ACC112 (cell line): ENCODE results near the gene SPRED2.

ENCODE experiments used
- H2AFZ ChIP-seq: fragments of 200-600 bp; sonication (generic); one replicate; pipeline ENCODE4 v1.6.0; 2017; ENCODE audit warnings: antibody characterized with exemption, low read length; ENCODE audit not compliant: unreplicated experiment
- H3K27ac ChIP-seq: fragments of 200-600 bp; sonication (generic); 2 replicates; pipeline ENCODE4 v1.5.1; 2014; ENCODE audit warnings: low read depth, mild to moderate bottlenecking, antibody characterized with exemption, low read length, moderate library complexity
- H3K27me3 ChIP-seq: fragments of 200-600 bp; sonication (generic); 2 replicates; pipeline ENCODE4 v1.6.1; 2014; ENCODE audit warnings: mild to moderate bottlenecking, antibody characterized with exemption, low read length, moderate library complexity, mixed read lengths; ENCODE audit not compliant: insufficient read depth
- H3K36me3 ChIP-seq: fragments of 200-600 bp; sonication (generic); 2 replicates; pipeline ENCODE4 v1.6.1; 2016; ENCODE audit warnings: mild to moderate bottlenecking, antibody characterized with exemption, low read length, moderate library complexity, mixed read lengths; ENCODE audit not compliant: insufficient read depth
- H3K4me1 ChIP-seq: fragments of 200-600 bp; sonication (generic); one replicate; pipeline ENCODE4 v1.6.1; 2016; ENCODE audit warnings: low read length, mixed read lengths; ENCODE audit not compliant: insufficient read depth, unreplicated experiment, control insufficient read depth
- H3K4me3 ChIP-seq: fragments of 200-600 bp; sonication (generic); 2 replicates; pipeline ENCODE4 v1.5.1; 2014; ENCODE audit warnings: mild to moderate bottlenecking, low read depth, low read length
- H3K79me2 ChIP-seq: fragments of 200-600 bp; sonication (generic); one replicate; pipeline ENCODE4 v1.6.0; 2016; ENCODE audit warnings: low read length; ENCODE audit not compliant: control insufficient read depth, unreplicated experiment, insufficient read depth

SPRED2 gene

GRCh38 chr2:65429786-65430602 lies 2.4 kb downstream of the SPRED2 start:
- H3K4me1 ChIP-seq: peaks cover 7% of the 10 kb centered on the region
- no peaks in the 10 kb centered on the region for H3K36me3 ChIP-seq
- H3K4me3 ChIP-seq: peak overlapping the region; percentile 96
- H3K27ac ChIP-seq: no peak overlapping the region
- no peaks in the 10 kb centered on the region for H3K27me3 ChIP-seq
- no peak overlapping the region for H2AFZ ChIP-seq
- peaks cover 78% of the 10 kb centered on the region for H3K79me2 ChIP-seq

- peaks cover 93% of the 10 kb centered on the region for H3K79me2 ChIP-seq
- no peaks in the 10 kb centered on the region for H3K27me3 ChIP-seq
- H3K4me3 ChIP-seq: no peak overlapping the region
- H3K27ac ChIP-seq: no peak overlapping the region
- H2AFZ ChIP-seq: no peak overlapping the region
- peaks cover 5% of the 10 kb centered on the region for H3K4me1 ChIP-seq
- H3K36me3 ChIP-seq: no peaks in the 10 kb centered on the region
Observed at GRCh38 chr2:65427532-65427931, 4.9 kb downstream of the SPRED2 start.

DNA sequence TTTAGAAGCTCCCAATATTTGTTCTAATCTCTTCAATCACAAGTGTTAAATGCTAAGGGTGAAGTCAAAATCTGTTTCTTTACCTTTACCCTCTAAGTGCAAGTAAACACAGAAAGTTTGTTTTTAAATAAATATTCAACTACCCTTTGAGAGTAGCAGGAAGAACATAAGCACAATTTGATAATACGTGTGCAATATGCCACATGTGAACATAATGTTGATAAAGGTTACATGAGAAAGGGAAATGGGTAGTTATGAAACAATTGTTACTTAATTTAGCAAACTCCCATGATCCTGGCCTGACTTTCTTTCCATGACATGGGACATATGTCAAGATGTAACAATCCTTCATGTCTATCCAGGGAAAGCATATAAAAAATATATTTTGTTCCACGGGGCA lies 7.1 kb downstream of the SPRED2 start:
- H3K36me3 ChIP-seq: no peaks in the 10 kb centered on the region
- H3K27ac ChIP-seq: no peak overlapping the region
- peaks cover 96% of the 10 kb centered on the region for H3K79me2 ChIP-seq
- no peak overlapping the region for H3K4me3 ChIP-seq
- peaks cover 20% of the 10 kb centered on the region for H3K4me1 ChIP-seq
- no peak overlapping the region for H2AFZ ChIP-seq
- no peaks in the 10 kb centered on the region for H3K27me3 ChIP-seq

DNA sequence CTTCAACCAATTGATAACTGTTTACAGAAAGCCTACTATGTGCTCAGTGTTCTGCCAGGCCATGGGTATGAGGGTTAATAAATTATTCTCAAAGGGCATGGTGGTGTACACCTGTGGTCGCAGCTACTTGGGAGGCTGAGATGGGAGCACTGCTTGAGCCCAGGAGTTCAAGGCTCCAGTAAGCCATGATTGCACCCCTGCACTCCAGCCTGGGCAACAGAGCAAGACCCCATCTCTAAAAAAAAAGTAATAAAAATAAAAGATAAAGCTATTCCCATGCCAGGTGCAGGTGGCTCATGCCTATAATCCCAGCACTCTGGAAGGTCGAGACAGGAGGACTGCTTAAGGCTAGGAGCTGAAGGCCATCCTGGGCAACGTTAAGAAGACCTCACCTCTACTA lies 8.0 kb downstream of the SPRED2 start:
- Histone ChIP-seq H3K79me2 (peaks cover 93% of the 10 kb centered on the region), H2AFZ (no peak overlapping the region), H3K27me3 (no peaks in the 10 kb centered on the region), H3K36me3 (no peaks in the 10 kb centered on the region), H3K4me3 (no peak overlapping the region), H3K4me1 (peaks cover 19% of the 10 kb centered on the region), H3K27ac (no peak overlapping the region)

DNA sequence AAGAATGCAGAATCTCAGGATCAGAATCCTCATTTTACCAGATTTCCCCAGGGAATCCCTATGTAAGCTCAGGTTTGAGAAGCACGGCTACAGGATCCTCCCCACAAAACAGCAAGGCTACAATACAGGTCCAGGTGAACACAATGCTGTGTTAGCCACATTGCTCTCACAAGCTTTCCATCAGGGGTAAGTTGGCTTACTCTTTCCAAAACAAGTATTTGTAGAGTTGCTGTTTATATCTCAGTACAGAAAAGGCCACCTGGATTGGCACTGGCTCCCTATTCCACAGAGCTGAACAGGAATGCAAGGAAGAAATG lies 11.0 kb downstream of the SPRED2 start:
- Histone ChIP-seq H3K79me2 (peaks cover 91% of the 10 kb centered on the region), H3K36me3 (no peaks in the 10 kb centered on the region), H3K4me1 (peaks cover 16% of the 10 kb centered on the region), H3K27ac (peak overlapping the region; percentile 72), H3K4me3 (peak overlapping the region; percentile 28; the same call in 1 of the 2 replicates), H3K27me3 (no peaks in the 10 kb centered on the region), H2AFZ (no peak overlapping the region)

DNA sequence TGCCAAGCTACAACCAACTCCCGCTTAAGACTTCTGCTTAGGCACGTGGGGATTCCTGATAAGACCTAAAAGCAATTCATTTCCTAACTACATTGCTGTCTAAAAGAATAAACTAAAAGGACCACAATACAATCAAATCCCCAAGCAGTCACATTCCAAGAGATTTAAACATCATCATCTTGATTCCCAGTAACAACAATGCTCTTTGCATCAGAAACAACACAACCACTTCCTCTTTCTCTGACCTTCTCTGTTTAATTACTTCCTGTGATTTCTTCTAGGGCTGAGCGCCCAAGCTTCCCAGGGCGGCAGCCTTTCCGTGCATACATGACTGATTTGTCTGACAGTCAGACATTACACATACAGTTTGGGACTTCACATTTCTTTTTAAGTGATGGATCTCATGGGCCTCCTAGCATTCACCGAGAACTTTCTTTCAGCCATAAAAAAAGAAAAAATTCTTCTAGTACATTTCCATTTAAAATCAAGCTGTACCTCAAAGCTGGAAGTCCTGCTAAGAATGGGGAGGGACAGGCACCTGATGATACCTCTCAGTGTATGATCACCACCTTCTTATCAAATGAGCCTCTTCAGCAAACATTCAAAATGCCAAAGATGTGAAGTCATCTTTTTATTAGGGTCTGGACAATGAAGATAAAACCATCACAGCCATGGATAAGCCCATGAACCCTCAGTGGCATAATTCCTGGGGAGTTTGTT lies 11.5 kb downstream of the SPRED2 start:
- peak overlapping the region; percentile 72 for H3K27ac ChIP-seq
- H3K36me3 ChIP-seq: no peaks in the 10 kb centered on the region
- H3K27me3 ChIP-seq: no peaks in the 10 kb centered on the region
- peak overlapping the region; percentile 28; the same call in 1 of the 2 replicates for H3K4me3 ChIP-seq
- peaks cover 91% of the 10 kb centered on the region for H3K79me2 ChIP-seq
- peak overlapping the region; percentile 15 for H2AFZ ChIP-seq
- H3K4me1 ChIP-seq: peaks cover 16% of the 10 kb centered on the region

- H3K4me3 ChIP-seq: no peak overlapping the region
- H3K4me1 ChIP-seq: peaks cover 16% of the 10 kb centered on the region
- H3K79me2 ChIP-seq: peaks cover 77% of the 10 kb centered on the region
- no peaks in the 10 kb centered on the region for H3K36me3 ChIP-seq
- H3K27me3 ChIP-seq: no peaks in the 10 kb centered on the region
- H2AFZ ChIP-seq: no peak overlapping the region
- H3K27ac ChIP-seq: no peak overlapping the region
Observed at GRCh38 chr2:65417509-65418085, 14.8 kb downstream of the SPRED2 start.

DNA sequence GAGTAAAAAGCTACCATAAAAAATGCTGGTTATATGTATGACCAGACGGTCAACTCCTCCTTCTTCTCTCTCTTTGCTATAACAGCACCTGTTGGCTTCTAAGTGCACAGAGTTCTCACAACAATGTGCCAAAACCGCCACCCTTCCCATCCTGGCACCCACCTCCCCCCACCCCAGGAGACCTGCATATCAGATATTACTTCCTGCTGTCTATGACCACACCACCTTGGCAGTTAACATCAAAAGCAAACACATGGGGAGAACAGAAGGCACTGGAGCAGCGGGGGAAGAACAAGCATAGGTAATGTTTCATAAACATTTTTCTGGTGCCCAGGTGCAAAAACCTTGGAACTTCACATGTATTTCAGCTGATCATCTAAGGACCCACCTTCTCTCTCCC lies 15.5 kb downstream of the SPRED2 start:
- Histone ChIP-seq H2AFZ (no peak overlapping the region), H3K79me2 (peaks cover 77% of the 10 kb centered on the region), H3K27me3 (no peaks in the 10 kb centered on the region), H3K27ac (no peak overlapping the region), H3K4me3 (no peak overlapping the region), H3K36me3 (no peaks in the 10 kb centered on the region), H3K4me1 (peaks cover 16% of the 10 kb centered on the region)

GRCh38 chr2:65416321-65416720 lies 16.1 kb downstream of the SPRED2 start:
- peaks cover 73% of the 10 kb centered on the region for H3K79me2 ChIP-seq
- H3K4me1 ChIP-seq: peaks cover 11% of the 10 kb centered on the region
- H3K4me3 ChIP-seq: no peak overlapping the region
- H2AFZ ChIP-seq: no peak overlapping the region
- H3K27ac ChIP-seq: no peak overlapping the region
- H3K27me3 ChIP-seq: no peaks in the 10 kb centered on the region
- H3K36me3 ChIP-seq: no peaks in the 10 kb centered on the region

DNA sequence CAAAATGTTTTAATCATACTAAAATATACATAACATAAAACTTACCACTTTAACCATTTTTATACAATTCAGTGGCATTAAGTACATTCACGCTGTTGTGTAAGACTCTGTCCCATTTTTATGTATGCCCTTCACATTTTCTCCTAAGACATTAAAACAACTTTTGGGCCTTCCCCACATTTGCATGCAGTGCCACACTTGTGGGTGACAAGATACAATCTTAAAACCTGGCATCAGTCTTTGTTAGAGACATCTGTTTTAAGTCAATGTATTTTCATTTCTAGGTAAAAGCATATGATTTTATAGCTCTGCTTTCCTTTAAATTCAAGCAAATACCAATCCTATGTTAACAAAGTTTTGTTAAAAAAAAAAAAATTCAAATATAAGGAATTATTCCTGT lies 17.3 kb downstream of the SPRED2 start:
- H3K4me3 ChIP-seq: no peak overlapping the region
- H2AFZ ChIP-seq: no peak overlapping the region
- H3K27ac ChIP-seq: no peak overlapping the region
- H3K79me2 ChIP-seq: peaks cover 70% of the 10 kb centered on the region
- no peaks in the 10 kb centered on the region for H3K27me3 ChIP-seq
- H3K36me3 ChIP-seq: no peaks in the 10 kb centered on the region
- H3K4me1 ChIP-seq: no peaks in the 10 kb centered on the region
